ENCODE results near the gene KCP. TPM values are rescaled to one million over a fixed set of nuclear protein-coding genes. Genes with fewer than 3 reads are reported as not detected.
"Not testable (repeated sequence)": the region's sequence is repeated elsewhere in the genome, so short reads cannot be mapped to it uniquely, and the experiment has no call there.

KCP gene
- total and polyA plus RNA-seq, 10 of the 15 experiments (the other 5 are each of a cell fraction or from before 2014, with no cell fraction given), result 0.05 to 7.8 (median 2.5) TPM

GRCh38 chr7:128944487-128945236 is 34.2 kb upstream of the KCP start (continued):
- TF ChIP-seq NFYB (IDR thresholded peaks at IDR 0.05; ENCODE audit: insufficient read depth, low read depth, low read length), result no peak
- TF ChIP-seq EGR1 (IDR thresholded peaks at IDR 0.05; ENCODE audit: borderline replicate concordance in 1 of 2, low read depth in 2 of 2, low read length in 2 of 2), result no peak
- no peak for TF ChIP-seq CTCF (IDR thresholded peaks at IDR 0.05 in 2 of 3, conservative IDR thresholded peaks at IDR 0.05 in 1 of 3; ENCODE audit: control insufficient read depth in 2 of 3, extremely low read depth in 1 of 3, insufficient read depth in 1 of 3, low read depth in 3 of 3, low read length in 3 of 3)

- FAIRE-seq; H2AFZ ChIP-seq (ENCODE audit: control insufficient read depth, low read depth, low read length); H3K4me3 ChIP-seq; BruUV-seq (replicated peaks); H3K9ac ChIP-seq (ENCODE audit: control insufficient read depth, insufficient read depth, low read length); H3K27me3 ChIP-seq (replicated peaks in 1 of 2; ENCODE audit: control insufficient read depth in 2 of 2, insufficient read depth in 2 of 2, low read length in 1 of 2); H3K9me3 ChIP-seq (replicated peaks; ENCODE audit: control insufficient read depth, insufficient read depth, low read length); H3K4me2 ChIP-seq (ENCODE audit: control insufficient read depth, insufficient read depth); in situ Hi-C loops (cut with MboI); DNase-seq (ENCODE audit: low read depth, low spot score); H4K20me1 ChIP-seq (ENCODE audit: control insufficient read depth, insufficient read depth); intact Hi-C loops (cut with micrococcal nuclease; ENCODE audit: unreplicated experiment); H3K27ac ChIP-seq (ENCODE audit: control insufficient read depth, insufficient read depth); ATAC-seq: not testable (repeated sequence)
- Histone ChIP-seq H3K79me2 (ENCODE audit: control insufficient read depth, insufficient read depth, low read length) (peaks cover 61% of the 10 kb centered on the region), H3K36me3 (ENCODE audit: control insufficient read depth in 2 of 2, insufficient read depth in 2 of 2, low read length in 1 of 2) (peaks cover 29 to 31% of the 10 kb centered on the region in 2 experiments), H3K4me1 (ENCODE audit: control insufficient read depth, insufficient read depth, low read length) (peaks cover 19% of the 10 kb centered on the region)
- CTCF ChIA-PET, result interaction anchor here (0.6 to 3.2 kb wide), 5 partner anchors 79 to 482 kb away, joined by 3 to 17 read pairs (median 4); no protein-coding TSS in a partner anchor
- POLR2A ChIA-PET, result interaction anchor here (0.6 to 6.7 kb wide), 14 partner anchors 9 to 483 kb away, joined by 3 to 107 read pairs (median 4); no protein-coding TSS in a partner anchor
- RAD21 ChIA-PET (ENCODE audit: unreplicated experiment), result interaction anchor here (0.6 to 5.6 kb wide), 4 partner anchors 11 to 162 kb away, joined by 3 to 34 read pairs (median 9); no protein-coding TSS in a partner anchor
- 31% methylated on average over 2 of the region's 2 CpGs for WGBS (ENCODE audit: insufficient coverage, insufficient replicate concordance, low lambda C conversion rate, missing lambda C conversion rate)
- SMC1A ChIA-PET (ENCODE audit: uncharacterized antibody, unreplicated experiment), result interaction anchor here (0.7 to 2.8 kb wide), 7 partner anchors 10 to 251 kb away, joined by 3 to 18 read pairs (median 4); no protein-coding TSS in a partner anchor
These were observed 32.7 kb upstream of the KCP start for GRCh38 chr7:128943251-128943650.

Data from GM12878 (cell line).